Nephron (organoid): ENCODE measurements around the gene CD300E.

Source experiments
- H3K27ac Mint-ChIP-seq, 3 experiments: 2 replicates each; pipeline ENCODE4 v1.8.0; 2020; ENCODE audit warnings: mixed read lengths in 3 of 3, mild to moderate bottlenecking in 2 of 3, moderate library complexity in 1 of 3
- H3K27me3 Mint-ChIP-seq: 2 replicates; pipeline ENCODE4 v1.8.0; 2021; ENCODE audit warnings: low read depth, mild to moderate bottlenecking, moderate library complexity, mixed read lengths
- H3K36me3 Mint-ChIP-seq: 2 replicates; pipeline ENCODE4 v1.8.0; 2020; ENCODE audit warnings: low read depth, mixed read lengths
- H3K4me1 Mint-ChIP-seq: 2 replicates; pipeline ENCODE4 v1.8.0; 2020; ENCODE audit warnings: mixed read lengths
- H3K4me3 Mint-ChIP-seq, 3 experiments: 2 replicates each; pipeline ENCODE4 v1.8.0; 2020; ENCODE audit warnings: mild to moderate bottlenecking in 3 of 3, mixed read lengths in 3 of 3, moderate library complexity in 2 of 3
- H3K9me3 Mint-ChIP-seq: 2 replicates; pipeline ENCODE4 v1.8.0; 2020; ENCODE audit warnings: mixed read lengths
- TF ChIP-seq, protein P1 (sequence below), 3 experiments: fragments of 200-600 bp; sonication (generic); IDR thresholded peaks; one replicate each; pipeline ENCODE4 v1.5.0; 2021; ENCODE audit warnings: antibody characterized with exemption in 3 of 3; ENCODE audit not compliant: unreplicated experiment in 3 of 3

CD300E gene

GRCh38 chr17:74654742-74655141 lies 31.2 kb upstream of the CD300E start:
- no peaks in the 10 kb centered on the region for H3K36me3 Mint-ChIP-seq
- H3K4me3 Mint-ChIP-seq = no peak overlapping the region
- TF ChIP-seq, protein P1, sequence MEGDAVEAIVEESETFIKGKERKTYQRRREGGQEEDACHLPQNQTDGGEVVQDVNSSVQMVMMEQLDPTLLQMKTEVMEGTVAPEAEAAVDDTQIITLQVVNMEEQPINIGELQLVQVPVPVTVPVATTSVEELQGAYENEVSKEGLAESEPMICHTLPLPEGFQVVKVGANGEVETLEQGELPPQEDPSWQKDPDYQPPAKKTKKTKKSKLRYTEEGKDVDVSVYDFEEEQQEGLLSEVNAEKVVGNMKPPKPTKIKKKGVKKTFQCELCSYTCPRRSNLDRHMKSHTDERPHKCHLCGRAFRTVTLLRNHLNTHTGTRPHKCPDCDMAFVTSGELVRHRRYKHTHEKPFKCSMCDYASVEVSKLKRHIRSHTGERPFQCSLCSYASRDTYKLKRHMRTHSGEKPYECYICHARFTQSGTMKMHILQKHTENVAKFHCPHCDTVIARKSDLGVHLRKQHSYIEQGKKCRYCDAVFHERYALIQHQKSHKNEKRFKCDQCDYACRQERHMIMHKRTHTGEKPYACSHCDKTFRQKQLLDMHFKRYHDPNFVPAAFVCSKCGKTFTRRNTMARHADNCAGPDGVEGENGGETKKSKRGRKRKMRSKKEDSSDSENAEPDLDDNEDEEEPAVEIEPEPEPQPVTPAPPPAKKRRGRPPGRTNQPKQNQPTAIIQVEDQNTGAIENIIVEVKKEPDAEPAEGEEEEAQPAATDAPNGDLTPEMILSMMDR (IDR thresholded peaks at IDR 0.05; ENCODE audit: unreplicated experiment in 3 of 3) = no peak
- H3K4me1 Mint-ChIP-seq = no peaks in the 10 kb centered on the region
- no peak overlapping the region for H3K27ac Mint-ChIP-seq
- no peaks in the 10 kb centered on the region for H3K9me3 Mint-ChIP-seq
- peaks cover 85% of the 10 kb centered on the region for H3K27me3 Mint-ChIP-seq

GRCh38 chr17:74652020-74652419 lies 28.5 kb upstream of the CD300E start:
- TF ChIP-seq, protein P1 (IDR thresholded peaks at IDR 0.05; ENCODE audit: unreplicated experiment in 3 of 3) = no peak
- peaks cover 78% of the 10 kb centered on the region for H3K27me3 Mint-ChIP-seq
- no peak overlapping the region for H3K27ac Mint-ChIP-seq
- H3K4me3 Mint-ChIP-seq = no peak overlapping the region
- no peaks in the 10 kb centered on the region for H3K36me3 Mint-ChIP-seq
- no peaks in the 10 kb centered on the region for H3K9me3 Mint-ChIP-seq
- H3K4me1 Mint-ChIP-seq = no peaks in the 10 kb centered on the region

GRCh38 chr17:74649909-74650308 lies 26.4 kb upstream of the CD300E start:
- TF ChIP-seq, protein P1 (IDR thresholded peaks at IDR 0.05; ENCODE audit: unreplicated experiment in 3 of 3) = no peak
- Mint-ChIP-seq H3K4me3 (no peak overlapping the region), H3K27me3 (peaks cover 64% of the 10 kb centered on the region), H3K9me3 (no peaks in the 10 kb centered on the region), H3K27ac (no peak overlapping the region), H3K36me3 (no peaks in the 10 kb centered on the region), H3K4me1 (no peaks in the 10 kb centered on the region)

- Mint-ChIP-seq H3K36me3 (no peaks in the 10 kb centered on the region), H3K4me1 (no peaks in the 10 kb centered on the region), H3K4me3 (no peak overlapping the region), H3K9me3 (no peaks in the 10 kb centered on the region), H3K27ac (no peak overlapping the region), H3K27me3 (peaks cover 55% of the 10 kb centered on the region)
- TF ChIP-seq, protein P1 (IDR thresholded peaks at IDR 0.05; ENCODE audit: unreplicated experiment in 3 of 3) = no peak
Observed at GRCh38 chr17:74647871-74648672, 24.5 kb upstream of the CD300E start.

- no peak overlapping the region for H3K4me3 Mint-ChIP-seq
- no peaks in the 10 kb centered on the region for H3K36me3 Mint-ChIP-seq
- peaks cover 38% of the 10 kb centered on the region for H3K27me3 Mint-ChIP-seq
- TF ChIP-seq, protein P1 (IDR thresholded peaks at IDR 0.05; ENCODE audit: unreplicated experiment in 3 of 3) = peak in 1 of 3 experiments; percentile 16
- no peak overlapping the region for H3K27ac Mint-ChIP-seq
- no peaks in the 10 kb centered on the region for H3K9me3 Mint-ChIP-seq
- no peaks in the 10 kb centered on the region for H3K4me1 Mint-ChIP-seq
Observed at GRCh38 chr17:74646231-74646630, 22.7 kb upstream of the CD300E start.

GRCh38 chr17:74645010-74645409 lies 21.5 kb upstream of the CD300E start:
- H3K27me3 Mint-ChIP-seq = peaks cover 39% of the 10 kb centered on the region
- TF ChIP-seq, protein P1 (IDR thresholded peaks at IDR 0.05; ENCODE audit: unreplicated experiment in 3 of 3) = no peak
- no peak overlapping the region for H3K4me3 Mint-ChIP-seq
- no peaks in the 10 kb centered on the region for H3K4me1 Mint-ChIP-seq
- no peak overlapping the region for H3K27ac Mint-ChIP-seq
- H3K36me3 Mint-ChIP-seq = no peaks in the 10 kb centered on the region
- H3K9me3 Mint-ChIP-seq = no peaks in the 10 kb centered on the region
